M059J (cell line): ENCODE results near the gene ARID5B. TPM values are rescaled to one million over a fixed set of nuclear protein-coding genes. Genes with fewer than 3 reads are reported as not detected.

ENCODE experiments used
- DNase-seq: peaks from one replicate; pipeline ENCODE4 v3.0.0-alpha.2; 2012; ENCODE audit warnings: low read depth
- total RNA-seq: library from RNA; depleted of rRNA; stranded (reverse); fragments of >200 nt; shearing (Covaris generic); gene quantifications from 2 replicates; pipeline ENCODE4 v1.2.3, GENCODE V29; 2014

The ARID5B gene
- total RNA-seq, 1 experiment from 2014 or later, result 43.9 TPM

GRCh38 chr10:62098278-62099121 lies 197.0 kb downstream of the ARID5B start:
- no peak for DNase-seq

GRCh38 chr10:62099299-62099698 lies 197.8 kb downstream of the ARID5B start:
- DNase-seq, result no peak

- DNase-seq, result no peak
Measured at GRCh38 chr10:62103857-62104256, 202.4 kb downstream of the ARID5B start.

GRCh38 chr10:62106929-62107519 lies 205.5 kb downstream of the ARID5B start:
- no peak for DNase-seq

- no peak for DNase-seq
Measured at GRCh38 chr10:62108759-62109586, 207.5 kb downstream of the ARID5B start.

GRCh38 chr10:62109587-62110293 lies 208.2 kb downstream of the ARID5B start:
- no peak for DNase-seq

- DNase-seq, result peak; percentile 73
Measured at GRCh38 chr10:62112300-62112699, 210.8 kb downstream of the ARID5B start.

- no peak for DNase-seq
Measured at GRCh38 chr10:62112963-62113362, 211.5 kb downstream of the ARID5B start.

- DNase-seq, result no peak
Measured at GRCh38 chr10:62113680-62114079, 212.2 kb downstream of the ARID5B start.

- no peak for DNase-seq
Measured at GRCh38 chr10:62115321-62115720, 213.8 kb downstream of the ARID5B start.

- DNase-seq, result no peak
Measured at GRCh38 chr10:62115842-62116241, 214.3 kb downstream of the ARID5B start.

- no peak for DNase-seq
Measured at GRCh38 chr10:62116896-62117295, 215.4 kb downstream of the ARID5B start.

GRCh38 chr10:62121187-62121530 lies 219.7 kb downstream of the ARID5B start:
- no peak for DNase-seq

GRCh38 chr10:62127975-62128374 lies 226.5 kb downstream of the ARID5B start:
- no peak for DNase-seq

GRCh38 chr10:62130948-62131347 lies 229.4 kb downstream of the ARID5B start:
- DNase-seq, result peak; percentile 97

- peak; percentile 57 for DNase-seq
Measured at GRCh38 chr10:62131724-62132123, 230.2 kb downstream of the ARID5B start.

- no peak for DNase-seq
Measured at GRCh38 chr10:62133618-62134017, 232.1 kb downstream of the ARID5B start.

GRCh38 chr10:62136931-62137330 lies 235.4 kb downstream of the ARID5B start:
- DNase-seq, result peak; percentile 13
